Osteoblast (primary cell): ENCODE data around the gene IGF2R. TPM values are rescaled to one million over a fixed set of nuclear protein-coding genes. Genes with fewer than 3 reads are reported as not detected.
"Not testable (repeated sequence)": the region's sequence is repeated elsewhere in the genome, so short reads cannot be mapped to it uniquely, and the experiment has no call there.

Experiments
- DNase-seq: peaks from one replicate; pipeline ENCODE4 v3.0.0; 2011; ENCODE audit warnings: low spot score, mixed read lengths; ENCODE audit not compliant: insufficient read length; ENCODE audit errors: missing footprints
- H2AFZ ChIP-seq: 2 replicates; pipeline ENCODE4 v1.6.0; 2011; ENCODE audit warnings: mild to moderate bottlenecking, low read length
- H3K27ac ChIP-seq: 2 replicates; pipeline ENCODE4 v1.5.1; 2011; ENCODE audit warnings: mild to moderate bottlenecking, low read depth, low read length, moderate library complexity
- H3K27me3 ChIP-seq: 2 replicates; pipeline ENCODE4 v1.6.0; 2012; ENCODE audit warnings: mild to moderate bottlenecking, control low read depth, inconsistent platforms, low read length, moderate library complexity; ENCODE audit not compliant: insufficient read depth
- H3K36me3 ChIP-seq: 2 replicates; pipeline ENCODE4 v1.5.1; 2011; ENCODE audit warnings: mild to moderate bottlenecking, low read length, control low read depth, moderate library complexity; ENCODE audit not compliant: insufficient read depth
- H3K4me1 ChIP-seq: 2 replicates; pipeline ENCODE4 v1.5.1; 2011; ENCODE audit warnings: mild to moderate bottlenecking, low read length, control low read depth, moderate library complexity; ENCODE audit not compliant: insufficient read depth
- H3K4me2 ChIP-seq: 2 replicates; pipeline ENCODE4 v1.6.0; 2011; ENCODE audit warnings: mild to moderate bottlenecking, low read length; ENCODE audit not compliant: insufficient read depth
- H3K4me3 ChIP-seq: fragments of 200-600 bp; sonication (generic); 3 replicates; pipeline ENCODE4 v1.5.1; 2012; ENCODE audit warnings: mild to moderate bottlenecking, low read length, inconsistent platforms; ENCODE audit not compliant: insufficient read depth
- H3K79me2 ChIP-seq: 2 replicates; pipeline ENCODE4 v1.6.0; 2012; ENCODE audit warnings: mild to moderate bottlenecking, low read length, control low read depth, inconsistent platforms; ENCODE audit not compliant: insufficient read depth
- H3K9me3 ChIP-seq: 2 replicates; pipeline ENCODE4 v1.5.1; 2011; ENCODE audit warnings: low read depth, low read length, control low read depth
- H4K20me1 ChIP-seq: 2 replicates; pipeline ENCODE4 v1.6.0; 2012; ENCODE audit warnings: mild to moderate bottlenecking, low read length, control low read depth; ENCODE audit not compliant: insufficient read depth
- CTCF ChIP-seq: IDR thresholded peaks from 2 replicates; pipeline ENCODE4 v1.5.1; 2011; ENCODE audit warnings: mild to moderate bottlenecking, low read depth, low read length, moderate library complexity; ENCODE audit errors: extremely low read depth
- total RNA-seq: library from RNA; depleted of rRNA; stranded (reverse); fragments of >200 nt; gene quantifications from 2 replicates; pipeline ENCODE4 v1.2.3, GENCODE V29; 2012

The IGF2R gene
- total RNA-seq: 174 and 177 TPM in 2 replicates

DNA sequence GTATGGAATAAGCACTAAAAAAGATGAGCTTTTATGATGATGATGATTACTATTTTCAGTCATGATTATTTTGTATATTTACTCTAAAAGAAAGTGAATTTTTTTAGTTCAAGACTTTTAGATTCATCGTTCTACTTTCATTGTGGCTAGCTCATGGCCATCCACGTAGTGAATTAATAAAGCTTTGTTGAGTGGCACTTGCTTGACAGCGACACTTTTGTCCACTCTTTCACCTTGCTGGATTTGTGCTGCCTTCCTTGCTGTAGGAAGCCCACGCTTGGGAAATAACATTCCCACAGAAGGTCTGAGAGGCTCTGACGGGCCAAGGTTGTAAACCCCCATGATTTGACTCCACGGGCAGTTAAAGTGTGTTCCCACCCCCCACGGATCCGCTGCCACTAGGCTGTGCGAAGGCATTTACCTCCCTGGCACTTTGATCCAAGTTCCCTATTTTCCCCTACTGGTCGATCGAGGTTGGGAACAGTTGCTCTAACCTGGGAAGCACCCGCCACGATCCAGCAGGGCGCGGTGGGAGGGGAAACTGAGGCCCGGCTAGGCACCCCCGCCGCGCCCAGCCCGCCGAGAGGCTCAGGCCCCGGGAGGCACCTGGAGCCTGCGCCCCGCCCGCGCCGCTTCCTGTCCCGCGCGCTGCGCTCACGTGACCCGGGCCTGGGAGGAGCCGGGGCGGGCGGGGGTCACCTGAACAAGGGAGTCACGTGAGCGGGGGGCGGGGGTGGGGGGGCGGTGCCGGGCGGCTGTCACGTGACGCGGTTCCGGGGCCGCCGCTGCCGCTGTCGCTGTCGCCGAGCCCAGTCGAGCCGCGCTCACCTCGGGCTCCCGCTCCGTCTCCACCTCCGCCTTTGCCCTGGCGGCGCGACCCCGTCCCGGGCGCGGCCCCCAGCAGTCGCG is at the start of gene IGF2R:
Gene IGF2R (plus strand): TSS at position 788 of the 909 bp plus-strand sequence. CDS start 165 bp downstream, outside the sequence.
- H3K27ac ChIP-seq: peak within 1 kb of the TSS; percentile 76

DNA sequence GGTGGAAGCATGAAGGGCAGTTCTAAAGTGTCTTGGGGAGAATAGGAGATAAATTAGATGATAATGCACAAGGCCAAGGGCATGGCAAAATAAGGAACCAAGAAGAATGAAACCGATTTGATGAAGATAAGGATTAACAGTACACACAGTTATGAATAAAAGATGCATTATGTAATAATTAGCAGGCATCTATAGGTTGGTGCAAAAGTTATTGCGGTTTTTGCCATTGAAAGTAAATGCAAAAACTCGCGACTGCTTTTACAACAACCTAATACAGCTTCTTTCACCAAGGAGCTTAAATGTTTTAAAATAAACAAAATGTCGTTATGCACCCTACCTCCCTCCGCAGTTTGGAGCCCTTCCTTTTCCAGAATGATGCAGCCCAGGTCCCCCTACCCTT is 49.1 kb upstream of the IGF2R start:
- H3K4me1 ChIP-seq: peaks cover 11% of the 10 kb centered on the region
- DNase-seq: no peak
- no peaks in the 10 kb centered on the region for H3K27me3 ChIP-seq
- H3K79me2 ChIP-seq: no peaks in the 10 kb centered on the region
- TF ChIP-seq CTCF: no peak
- no peak overlapping the region for H2AFZ ChIP-seq
- no peaks in the 10 kb centered on the region for H4K20me1 ChIP-seq
- H3K4me3 ChIP-seq: no peak overlapping the region
- H3K9me3 ChIP-seq: no peaks in the 10 kb centered on the region
- H3K36me3 ChIP-seq: no peaks in the 10 kb centered on the region
- no peak overlapping the region for H3K27ac ChIP-seq
- no peak overlapping the region for H3K4me2 ChIP-seq

More for the DNA sequence above, at the start of gene IGF2R:
- no peaks in the 10 kb centered on the region for H3K9me3 ChIP-seq
- peak within 1 kb of the TSS; percentile 89 for H2AFZ ChIP-seq
- peaks cover 43% of the 10 kb centered on the region for H3K79me2 ChIP-seq
- H3K4me1 ChIP-seq: peaks cover 10% of the 10 kb centered on the region
- H3K27me3 ChIP-seq: no peaks in the 10 kb centered on the region
- H3K36me3 ChIP-seq: no peaks in the 10 kb centered on the region
- peaks cover 24% of the 10 kb centered on the region for H4K20me1 ChIP-seq
- H3K4me3 ChIP-seq: peak within 1 kb of the TSS; percentile 83
- peak within 1 kb of the TSS; percentile 87 for H3K4me2 ChIP-seq
- DNase-seq: peak; percentile 99
- peak; percentile 19 for TF ChIP-seq CTCF

- not testable (repeated sequence) for H3K27me3 ChIP-seq, H3K4me2 ChIP-seq, H3K27ac ChIP-seq, H4K20me1 ChIP-seq, H3K79me2 ChIP-seq, H3K36me3 ChIP-seq, H2AFZ ChIP-seq, DNase-seq, H3K4me3 ChIP-seq, H3K9me3 ChIP-seq, H3K4me1 ChIP-seq
Observed at GRCh38 chr6:159924150-159924549, 44.7 kb upstream of the IGF2R start.

DNA sequence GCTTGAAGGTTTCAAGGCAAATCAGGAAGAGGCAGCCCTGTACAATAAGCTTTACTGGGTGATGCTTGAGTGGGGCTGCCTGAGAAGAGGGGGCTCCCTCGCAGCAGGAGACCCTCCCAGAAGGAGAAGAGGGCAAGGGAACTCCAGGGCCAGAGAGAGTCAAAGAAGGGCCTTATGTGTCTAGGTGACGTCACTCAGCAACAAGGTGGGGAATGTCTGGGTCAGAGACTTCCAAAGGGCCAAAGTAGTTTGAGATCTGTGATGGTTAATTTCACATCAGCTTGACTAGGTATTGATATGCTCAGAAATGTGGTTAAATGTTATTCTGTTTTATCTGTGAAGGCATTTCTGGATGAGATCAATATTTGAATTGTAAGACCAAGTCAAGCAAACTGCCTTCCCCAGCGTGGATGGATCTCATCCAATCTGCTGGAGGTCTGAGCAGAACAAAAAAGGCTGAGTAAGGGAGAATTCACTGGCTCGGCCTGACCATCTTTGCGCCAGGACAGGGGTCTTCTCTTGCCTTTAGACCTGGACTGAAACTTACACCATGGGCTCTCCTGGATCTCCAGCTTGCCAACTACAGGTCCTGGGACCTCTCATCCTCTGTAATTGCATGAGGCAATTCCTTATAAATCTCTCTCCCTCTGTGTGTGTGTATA is 42.2 kb upstream of the IGF2R start:
- no peaks in the 10 kb centered on the region for H3K27me3 ChIP-seq
- no peak overlapping the region for H3K4me3 ChIP-seq

More for the DNA sequence above, 42.2 kb upstream of the IGF2R start:
- H3K4me1 ChIP-seq: no peaks in the 10 kb centered on the region
- no peaks in the 10 kb centered on the region for H3K9me3 ChIP-seq
- no peak overlapping the region for H3K4me2 ChIP-seq
- TF ChIP-seq CTCF: no peak
- no peaks in the 10 kb centered on the region for H4K20me1 ChIP-seq
- H3K36me3 ChIP-seq: no peaks in the 10 kb centered on the region
- H3K79me2 ChIP-seq: no peaks in the 10 kb centered on the region
- no peak overlapping the region for H2AFZ ChIP-seq
- DNase-seq: no peak
- H3K27ac ChIP-seq: no peak overlapping the region
